IPS DF 6.9 (cell line): Measurements from ENCODE around the gene TM9SF4.
A peak's percentile ranks its signal among the peaks of the same experiment; 100 is the strongest.

Experiments
- DNase-seq: peaks from one replicate; pipeline ENCODE4 v3.0.0-alpha.2; 2013; ENCODE audit warnings: low read depth, low spot score
- H3K27ac ChIP-seq: one replicate; pipeline ENCODE4 v1.5.1; 2013; ENCODE audit warnings: low read length, control low read depth
- H3K27me3 ChIP-seq: 2 replicates; pipeline ENCODE4 v1.6.1; 2013; ENCODE audit warnings: mild to moderate bottlenecking, low read length; ENCODE audit not compliant: control insufficient read depth, insufficient read depth
- H3K36me3 ChIP-seq: 2 replicates; pipeline ENCODE4 v1.6.1; 2013; ENCODE audit warnings: low read length; ENCODE audit not compliant: control insufficient read depth, insufficient read depth
- H3K4me1 ChIP-seq: 2 replicates; pipeline ENCODE4 v1.6.1; 2013; ENCODE audit warnings: low read length; ENCODE audit not compliant: control insufficient read depth, insufficient read depth
- H3K4me3 ChIP-seq: 2 replicates; pipeline ENCODE4 v1.5.1; 2013; ENCODE audit warnings: mild to moderate bottlenecking, low read length
- H3K9me3 ChIP-seq: 2 replicates; pipeline ENCODE4 v1.6.1; 2013; ENCODE audit warnings: low read length, inconsistent platforms; ENCODE audit not compliant: control insufficient read depth, insufficient read depth
- WGBS: extraction: QIAGEN DNeasy Blood & Tissue Kit; methylation state at CpG from one replicate; pipeline ENCODE4 v1.1.7; 2013; ENCODE audit warnings: mixed read lengths, missing lambda C conversion rate; ENCODE audit not compliant: insufficient read length, insufficient coverage; 5-methylcytosine and 5-hydroxymethylcytosine counted together

TM9SF4 gene

GRCh38 chr20:32109392-32110172, at the start of gene TM9SF4:
Gene TM9SF4 (plus strand): TSS chr20:32109714. CDS start chr20:32109741, 27 bp downstream.
- DNase-seq: peak; percentile 98
- H3K4me3 ChIP-seq: peak within 1 kb of the TSS; percentile 57
- no peaks in the 10 kb centered on the region for H3K36me3 ChIP-seq
- H3K27ac ChIP-seq: no peak within 1 kb of the TSS
- no peaks in the 10 kb centered on the region for H3K4me1 ChIP-seq
- no peaks in the 10 kb centered on the region for H3K9me3 ChIP-seq
- no CpG with 5 or more reads among the region's 38 CpGs for WGBS
- H3K27me3 ChIP-seq: no peaks in the 10 kb centered on the region

DNA sequence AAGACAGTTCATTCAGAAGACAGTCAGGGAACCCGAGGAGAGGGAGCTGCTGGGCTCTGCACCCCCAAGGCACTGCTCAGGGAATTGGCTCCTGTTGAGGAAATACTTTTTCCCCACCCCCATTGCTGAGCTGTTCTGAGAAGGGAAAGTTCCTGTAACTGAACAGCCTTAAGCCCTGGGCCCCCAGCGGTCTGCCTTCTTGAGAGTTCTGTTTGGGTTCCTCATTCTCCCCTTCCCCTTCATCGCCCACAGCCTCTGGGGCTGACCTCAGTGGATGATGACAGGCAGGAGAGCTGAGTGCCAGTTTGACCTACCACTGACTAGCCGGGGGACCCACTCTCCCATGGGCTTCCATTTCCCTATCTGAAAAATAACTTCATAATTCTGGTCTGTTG, 46.7 kb upstream of the TM9SF4 start:
- H3K9me3 ChIP-seq: no peaks in the 10 kb centered on the region
- no peak overlapping the region for H3K27ac ChIP-seq
- no peak for DNase-seq
- H3K27me3 ChIP-seq: no peaks in the 10 kb centered on the region
- WGBS: no CpG with 5 or more reads among the region's 4 CpGs
- H3K4me1 ChIP-seq: no peaks in the 10 kb centered on the region
- no peaks in the 10 kb centered on the region for H3K36me3 ChIP-seq
- no peak overlapping the region for H3K4me3 ChIP-seq

- DNase-seq: no peak
- Histone ChIP-seq H3K9me3 (no peaks in the 10 kb centered on the region), H3K36me3 (no peaks in the 10 kb centered on the region), H3K27me3 (no peaks in the 10 kb centered on the region), H3K27ac (no peak overlapping the region), H3K4me1 (no peaks in the 10 kb centered on the region), H3K4me3 (no peak overlapping the region)
- no CpG with 5 or more reads among the region's 4 CpGs for WGBS
Measured at GRCh38 chr20:32063695-32064094, 45.8 kb upstream of the TM9SF4 start.

DNA sequence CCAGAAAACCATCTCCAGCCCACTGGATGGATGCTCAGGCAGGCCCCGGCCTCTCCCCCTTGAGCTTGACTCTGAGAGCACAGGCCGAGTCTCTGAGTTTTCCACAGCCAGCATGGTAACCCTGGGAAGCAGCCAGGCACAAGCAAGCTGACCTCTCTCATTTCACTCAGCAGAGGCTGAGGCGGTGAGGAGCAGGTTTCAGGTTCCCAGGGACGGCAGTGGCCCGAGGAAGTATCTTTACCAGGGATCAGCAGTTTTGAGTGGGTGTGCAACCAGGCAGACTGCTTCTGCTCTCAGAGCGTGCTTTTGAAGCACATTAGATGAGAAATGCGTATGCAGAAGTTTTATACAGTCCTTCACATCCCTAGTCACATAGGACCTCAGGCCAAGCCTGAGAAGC, 44.8 kb upstream of the TM9SF4 start:
- Histone ChIP-seq H3K4me1 (no peaks in the 10 kb centered on the region), H3K4me3 (no peak overlapping the region), H3K9me3 (no peaks in the 10 kb centered on the region), H3K27ac (no peak overlapping the region), H3K27me3 (no peaks in the 10 kb centered on the region), H3K36me3 (no peaks in the 10 kb centered on the region)
- DNase-seq: no peak
- no CpG with 5 or more reads among the region's 7 CpGs for WGBS

DNA sequence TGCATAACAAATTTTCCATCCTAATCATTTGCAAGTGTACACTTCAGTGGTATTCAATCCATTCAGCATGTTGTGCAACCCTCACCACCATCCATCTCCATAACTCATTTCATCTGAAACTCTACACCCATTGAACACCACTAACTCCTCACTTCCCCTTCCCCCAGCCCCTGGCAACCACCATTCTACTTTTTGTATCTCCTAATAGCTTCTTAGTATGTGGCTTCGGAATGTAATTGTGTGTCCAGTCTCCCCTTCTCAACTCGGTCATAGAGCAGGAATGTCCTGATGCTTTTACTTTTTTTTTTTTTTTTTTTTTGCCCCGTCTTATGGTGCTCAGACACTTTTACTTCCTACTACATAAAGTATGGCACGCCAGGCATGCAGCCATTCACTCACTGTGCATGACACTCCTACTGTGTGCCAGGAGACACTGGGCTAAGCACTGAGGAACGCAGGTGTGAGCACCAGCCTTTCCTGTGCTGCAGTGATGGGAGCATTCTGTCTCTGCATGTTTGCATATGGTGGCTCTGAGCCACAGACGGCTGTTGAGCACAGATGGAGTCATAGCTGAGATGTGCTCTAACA, 42.2 kb upstream of the TM9SF4 start:
- no peaks in the 10 kb centered on the region for H3K9me3 ChIP-seq
- no peaks in the 10 kb centered on the region for H3K27me3 ChIP-seq
- no peak overlapping the region for H3K27ac ChIP-seq
- no peaks in the 10 kb centered on the region for H3K4me1 ChIP-seq
- no peak for DNase-seq
- no peak overlapping the region for H3K4me3 ChIP-seq
- no peaks in the 10 kb centered on the region for H3K36me3 ChIP-seq
- WGBS: no CpG with 5 or more reads among the region's 6 CpGs

DNA sequence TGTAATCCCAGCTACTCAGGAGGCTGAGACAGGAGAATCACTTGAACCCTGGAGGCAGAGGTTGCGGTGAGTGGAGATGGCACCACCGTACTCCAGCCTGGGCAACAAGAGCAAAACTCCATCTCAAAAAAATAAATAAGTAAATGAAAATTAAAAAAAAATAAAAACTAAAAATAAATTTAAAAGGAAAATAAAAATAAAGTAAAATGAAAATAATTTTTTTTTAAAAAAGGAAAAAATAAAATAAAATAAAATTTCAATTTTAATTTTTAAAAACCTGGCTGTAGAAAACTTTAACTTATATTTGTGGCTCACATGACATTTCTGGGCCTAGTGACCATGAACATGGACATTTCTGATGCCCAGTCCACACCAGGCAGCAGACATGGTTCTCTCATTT, 41.3 kb upstream of the TM9SF4 start:
- Histone ChIP-seq H3K9me3 (no peaks in the 10 kb centered on the region), H3K4me3 (no peak overlapping the region), H3K36me3 (no peaks in the 10 kb centered on the region), H3K4me1 (no peaks in the 10 kb centered on the region), H3K27me3 (no peaks in the 10 kb centered on the region), H3K27ac (no peak overlapping the region)
- DNase-seq: no peak
- no CpG with 5 or more reads among the region's 2 CpGs for WGBS

GRCh38 chr20:32069711-32070110, 39.8 kb upstream of the TM9SF4 start:
- no peaks in the 10 kb centered on the region for H3K4me1 ChIP-seq
- H3K27ac ChIP-seq: no peak overlapping the region
- no peaks in the 10 kb centered on the region for H3K27me3 ChIP-seq

DNA sequence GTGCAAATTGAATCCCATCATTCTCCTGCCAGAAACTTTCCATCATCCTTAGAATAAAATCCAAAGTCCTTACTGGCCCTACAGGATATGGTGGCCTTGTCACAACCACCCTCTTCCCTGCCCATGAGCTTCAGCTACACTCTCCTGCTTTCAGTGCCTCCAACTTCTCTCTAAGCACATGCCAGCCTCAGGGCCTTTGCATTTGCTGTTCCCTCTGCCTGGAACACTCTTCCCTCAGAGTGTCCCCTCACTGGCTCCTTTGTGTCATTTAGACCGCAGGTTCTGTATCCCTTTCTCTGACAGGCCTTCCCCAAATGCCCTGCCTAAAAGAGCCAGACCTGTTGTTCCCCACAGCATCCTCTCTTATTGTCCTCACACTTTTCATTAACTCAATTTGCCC, 39.2 kb upstream of the TM9SF4 start:
- Histone ChIP-seq H3K27me3 (no peaks in the 10 kb centered on the region), H3K9me3 (no peaks in the 10 kb centered on the region), H3K27ac (no peak overlapping the region), H3K36me3 (no peaks in the 10 kb centered on the region), H3K4me1 (no peaks in the 10 kb centered on the region), H3K4me3 (no peak overlapping the region)
- no CpG with 5 or more reads among the region's 1 CpG for WGBS
- DNase-seq: no peak

More at GRCh38 chr20:32069711-32070110, 39.8 kb upstream of the TM9SF4 start:
- Histone ChIP-seq H3K4me3 (no peak overlapping the region), H3K9me3 (no peaks in the 10 kb centered on the region), H3K36me3 (no peaks in the 10 kb centered on the region)
- DNase-seq: no peak

- no peaks in the 10 kb centered on the region for H3K4me1 ChIP-seq
- no CpG with 5 or more reads among the region's 4 CpGs for WGBS
Measured at GRCh38 chr20:32070690-32071213, 38.8 kb upstream of the TM9SF4 start.

DNA sequence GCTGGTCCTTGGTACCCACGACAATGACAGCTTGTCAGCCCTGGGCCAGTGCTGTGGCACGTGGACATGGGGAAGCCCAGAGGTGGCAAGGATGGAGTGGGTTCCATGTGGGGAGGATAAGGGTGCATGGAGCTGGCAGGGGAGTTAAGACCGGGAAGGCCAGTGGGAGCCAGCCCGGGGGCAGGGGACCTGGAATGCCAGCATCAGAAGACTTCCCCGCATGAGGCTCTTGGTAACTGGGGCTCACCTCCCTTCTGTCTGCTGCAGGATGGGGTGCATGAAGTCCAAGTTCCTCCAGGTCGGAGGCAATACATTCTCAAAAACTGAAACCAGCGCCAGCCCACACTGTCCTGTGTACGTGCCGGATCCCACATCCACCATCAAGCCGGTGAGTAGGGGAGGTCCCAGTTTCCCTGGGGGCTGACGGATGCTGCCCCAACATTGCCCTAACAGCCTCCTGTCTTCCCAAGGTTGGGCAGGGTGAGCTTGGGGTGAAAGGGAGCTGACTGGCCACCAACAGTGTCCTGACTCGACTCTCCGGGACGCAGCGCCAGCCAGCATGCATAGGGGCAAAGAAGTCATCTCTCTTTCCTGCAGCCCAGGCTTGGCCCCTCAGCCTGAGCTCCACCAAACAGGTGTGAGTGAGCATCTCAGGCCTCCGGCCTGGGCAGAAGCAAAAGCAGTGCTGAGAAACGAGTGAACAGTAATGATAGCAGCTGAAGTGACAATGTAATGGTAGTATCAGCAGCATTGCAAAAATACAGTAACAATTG, 37.9 kb upstream of the TM9SF4 start:
- DNase-seq: no peak
- no peak overlapping the region for H3K4me3 ChIP-seq
- H3K4me1 ChIP-seq: no peaks in the 10 kb centered on the region
- no peak overlapping the region for H3K27ac ChIP-seq
- no peaks in the 10 kb centered on the region for H3K9me3 ChIP-seq
- H3K27me3 ChIP-seq: no peaks in the 10 kb centered on the region
- no CpG with 5 or more reads among the region's 17 CpGs for WGBS
- no peaks in the 10 kb centered on the region for H3K36me3 ChIP-seq

More at GRCh38 chr20:32070690-32071213, 38.8 kb upstream of the TM9SF4 start:
- Histone ChIP-seq H3K36me3 (no peaks in the 10 kb centered on the region), H3K9me3 (no peaks in the 10 kb centered on the region), H3K4me3 (no peak overlapping the region), H3K27ac (no peak overlapping the region), H3K27me3 (no peaks in the 10 kb centered on the region)
- no peak for DNase-seq
